Pancreas (tissue), 10 donors: ENCODE data around the gene NDUFB6. TPM values are rescaled to one million over a fixed set of nuclear protein-coding genes. Genes with fewer than 3 reads are reported as not detected.

ENCODE experiments used
- ATAC-seq, 4 donors: fragments of 200-7000 bp; cut with Tn5 transposase; one replicate each; pipeline versions ENCODE4 v1.8.0 to v1.9.1; 2020; ENCODE audit warnings: mild to moderate bottlenecking in 4 of 4, moderate library complexity in 4 of 4
- DNase-seq, 6 donors: peaks; one replicate each; pipeline ENCODE4 v3.0.0-alpha.2; 2020
- FAIRE-seq: peaks from 2 replicates; lab custom pipeline; 2012; peaks lifted over from hg19 to GRCh38; lab: Jason Lieb, UNC
- H3K27ac ChIP-seq, 4 donors: fragments of 200-600 bp; sonication (generic); 1 replicate in 3 of 4; 2 replicates in 1 of 4; pipeline versions ENCODE4 v1.5.0 to v1.8.0; 2020
- H3K27me3 ChIP-seq, 4 donors: fragments of 200-600 bp; one replicate each; pipeline ENCODE4 v1.8.0; 2021
- H3K36me3 ChIP-seq, 3 donors: fragments of 200-600 bp; sonication (generic) in 1 of 3; one replicate each; pipeline versions ENCODE4 v1.5.0 to v1.8.0; 2020 to 2021
- H3K4me1 ChIP-seq, 3 donors: fragments of 200-600 bp; one replicate each; pipeline ENCODE4 v1.8.0; 2021
- H3K4me3 ChIP-seq, 4 donors: fragments of 200-600 bp; sonication (generic) in 2 of 4; one replicate each; pipeline versions ENCODE4 v1.5.0 to v1.8.0; 2020 to 2021
- H3K9me3 ChIP-seq, 4 donors: fragments of 200-600 bp; one replicate each; pipeline ENCODE4 v1.8.0; 2021
- CTCF ChIP-seq, 4 donors: fragments of 200-600 bp; sonication (generic) in 3 of 4; IDR thresholded peaks; one replicate each; pipeline versions ENCODE4 v1.5.0 to v1.8.0; 2021; ENCODE audit warnings: antibody characterized with exemption in 4 of 4
- WGBS, 2 donors: extraction: QIAGEN DNeasy Blood & Tissue Kit; methylation state at CpG; one replicate each; pipeline ENCODE4 v1.1.7; 2013; 5-methylcytosine and 5-hydroxymethylcytosine counted together
- intact Hi-C, 3 donors: fragments of 100-400 bp; cut with DNase I; formaldehyde crosslinking; loops; one replicate each; pipeline versions ENCODE4 v1.11.1 to v1.14.2; 2022
- polyA plus RNA-seq, 2 donors: library from polyadenylated mRNA; stranded (reverse); fragments of 200-250 nt; gene quantifications; one replicate each; pipeline ENCODE4 v1.2.3, GENCODE V29; 2013
- total RNA-seq, 6 donors: library from RNA; stranded (reverse); fragmentation: NEBNext Ultra II Directional in 4 of 6; extraction: Animal tissue kit (Norgen Biotek cat#: 25700) in 4 of 6; gene quantifications; one replicate each; pipeline versions ENCODE4 v1.2.1 to v1.2.4, GENCODE V29; 2021 to 2023
- donor health status: healthy with polysubstance abuse.
- donor health status: DM: no; HTN: no; CAD: no; lungs with moderate emphysema.
- donor health status: DM: no; HTN: no; CAD: no.
- donor health status: control.
- donor health status: control.
- donor health status: Bipolar disorder and iron deficiency.
- donor health status: DM: yes; HTN: yes; CAD: no.
- donor health status: DM: no; HTN: no; CAD: no.
- donor health status: DM: no; HTN: no; CAD: no.
- donor health status: DM: yes; HTN: yes; CAD: no.

The NDUFB6 gene
- total and polyA plus RNA-seq, 8 donors = 11.3 to 29.5 (median 16.3) TPM

GRCh38 chr9:32543047-32543446 lies 29.9 kb downstream of the NDUFB6 start:
- H3K27ac ChIP-seq = no peak overlapping the region
- H3K9me3 ChIP-seq = no peaks in the 10 kb centered on the region
- WGBS, 2 donors = 89 to 93% methylated on average over 4 of the region's 4 CpGs
- no peak for DNase-seq
- FAIRE-seq = no peak
- H3K4me3 ChIP-seq = no peak overlapping the region
- ATAC-seq = no peak
- intact Hi-C loops = no loop called here
- no peak for TF ChIP-seq CTCF (IDR thresholded peaks at IDR 0.05)
- H3K27me3 ChIP-seq = no peaks in the 10 kb centered on the region
- H3K36me3 ChIP-seq = peaks cover 0 to 5% (median 0%) of the 10 kb centered on the region in 3 donors
- H3K4me1 ChIP-seq = peaks cover 0 to 4% (median 0%) of the 10 kb centered on the region in 3 donors

- intact Hi-C loops = no loop called here
- no peaks in the 10 kb centered on the region for H3K27me3 ChIP-seq
- H3K9me3 ChIP-seq = no peaks in the 10 kb centered on the region
- H3K4me1 ChIP-seq = no peaks in the 10 kb centered on the region
- no peak overlapping the region for H3K4me3 ChIP-seq
- TF ChIP-seq CTCF (IDR thresholded peaks at IDR 0.05) = no peak
- no peak for FAIRE-seq
- ATAC-seq = no peak
- no peaks in the 10 kb centered on the region for H3K36me3 ChIP-seq
- 95 to 96% methylated on average over 4 of the region's 4 CpGs for WGBS, 2 donors
- DNase-seq = no peak
- no peak overlapping the region for H3K27ac ChIP-seq
Measured at GRCh38 chr9:32533816-32534215, 39.1 kb downstream of the NDUFB6 start.

GRCh38 chr9:32533336-32533735 lies 39.6 kb downstream of the NDUFB6 start:
- H3K4me3 ChIP-seq = no peak overlapping the region
- no peaks in the 10 kb centered on the region for H3K9me3 ChIP-seq
- intact Hi-C loops = no loop called here
- no peak for DNase-seq
- H3K27me3 ChIP-seq = no peaks in the 10 kb centered on the region
- H3K27ac ChIP-seq = no peak overlapping the region
- no peaks in the 10 kb centered on the region for H3K4me1 ChIP-seq
- FAIRE-seq = no peak
- WGBS, 2 donors = 93 to 97% methylated on average over 6 of the region's 6 CpGs
- no peak for ATAC-seq
- H3K36me3 ChIP-seq = no peaks in the 10 kb centered on the region
- no peak for TF ChIP-seq CTCF (IDR thresholded peaks at IDR 0.05)

GRCh38 chr9:32526707-32527048 lies 46.3 kb downstream of the NDUFB6 start:
- peak overlapping the region; percentile 58 to 84 (median 76) for H3K27ac ChIP-seq
- TF ChIP-seq CTCF (IDR thresholded peaks at IDR 0.05) = no peak
- no peaks in the 10 kb centered on the region for H3K36me3 ChIP-seq
- intact Hi-C loops = no loop called here
- peaks cover 7 to 25% (median 12%) of the 10 kb centered on the region in 3 donors for H3K4me1 ChIP-seq
- 4 to 6% methylated on average over 2 of the region's 2 CpGs for WGBS, 2 donors
- ATAC-seq (no peak), FAIRE-seq (no peak), DNase-seq (no peak)
- no peaks in the 10 kb centered on the region for H3K27me3 ChIP-seq
- H3K4me3 ChIP-seq = peak overlapping the region in 3 of 4 donors; percentile 47 to 75 (median 59)
- no peaks in the 10 kb centered on the region for H3K9me3 ChIP-seq

- H3K4me3 ChIP-seq = peak within 1 kb of the TSS; percentile 47 to 75 (median 54)
- no peaks in the 10 kb centered on the region for H3K27me3 ChIP-seq
- intact Hi-C loops = no loop called here
- FAIRE-seq (peak; percentile 80), DNase-seq (peak; percentile 87 to 95 (median 90)), ATAC-seq (peak; percentile 83 to 94 (median 88))
- WGBS, 2 donors = 0 to 1% methylated on average over 37 of the region's 37 CpGs
- H3K9me3 ChIP-seq = no peaks in the 10 kb centered on the region
- H3K4me1 ChIP-seq = peaks cover 7 to 25% (median 16%) of the 10 kb centered on the region in 3 donors
- peak within 1 kb of the TSS; percentile 58 to 84 (median 76) for H3K27ac ChIP-seq
- no peaks in the 10 kb centered on the region for H3K36me3 ChIP-seq
- TF ChIP-seq CTCF (IDR thresholded peaks at IDR 0.05) = peak in 1 of 4 donors; percentile 18
Measured at GRCh38 chr9:32526041-32526706, 46.8 kb downstream of the NDUFB6 start, which contains the start of gene RIGI. Gene RIGI, minus strand, starts transcription at chr9:32526196. Its CDS starts 30 bp downstream, at chr9:32526166.
